GM23338 (cell line): ENCODE results near the gene RINL.

Source experiments
- CTCF ChIP-seq, 2 experiments: fragments of 200-600 bp in 1 of 2; sonication (generic) in 1 of 2; conservative IDR thresholded peaks; 2 replicates each; pipeline versions ENCODE4 v1.5.1 to v1.6.1; 2016 to 2017; ENCODE audit warnings: antibody characterized with exemption in 2 of 2, low read depth in 2 of 2, mild to moderate bottlenecking in 2 of 2, moderate library complexity in 1 of 2
- EZH2 ChIP-seq: fragments of 200-600 bp; sonication (generic); IDR thresholded peaks from one replicate; pipeline ENCODE4 v1.8.0; 2017; ENCODE audit warnings: antibody characterized with exemption, mild to moderate bottlenecking, low read depth; ENCODE audit not compliant: unreplicated experiment
- JUNB ChIP-seq: IDR thresholded peaks from one replicate; pipeline ENCODE4 v1.6.1; 2016; ENCODE audit warnings: antibody characterized with exemption; ENCODE audit not compliant: unreplicated experiment
- NANOG ChIP-seq: IDR thresholded peaks from 2 replicates; pipeline ENCODE4 v1.6.1; 2016; ENCODE audit warnings: antibody characterized with exemption, borderline replicate concordance
- POLR2AphosphoS5 ChIP-seq: IDR thresholded peaks from 2 replicates; pipeline ENCODE4 v1.6.1; 2016; ENCODE audit warnings: antibody characterized with exemption, low read depth

GRCh38 chr19:38836159-38836982, 41.7 kb downstream of the RINL start:
- TF ChIP-seq NANOG = no peak
- no peak for TF ChIP-seq CTCF (conservative IDR thresholded peaks at IDR 0.05; ENCODE audit: low read depth in 2 of 2)
- no peak for TF ChIP-seq POLR2AphosphoS5
- no peak for TF ChIP-seq EZH2
- TF ChIP-seq JUNB = no peak
